Osteocyte (in vitro differentiated cells): ENCODE results near the gene CHST14. TPM values are rescaled to one million over a fixed set of nuclear protein-coding genes. Genes with fewer than 3 reads are reported as not detected.

Source experiments
- DNase-seq: peaks from one replicate; pipeline ENCODE4 v3.0.0; 2021; ENCODE audit warnings: mixed read lengths; ENCODE audit not compliant: unreplicated experiment; ENCODE audit errors: extremely low spot score
- H3K27ac Mint-ChIP-seq: one replicate; pipeline ENCODE4 v1.8.0; 2021; ENCODE audit warnings: mild to moderate bottlenecking, mixed read lengths; ENCODE audit not compliant: unreplicated experiment
- H3K27me3 Mint-ChIP-seq: one replicate; pipeline ENCODE4 v1.8.0; 2021; ENCODE audit warnings: mixed read lengths; ENCODE audit not compliant: unreplicated experiment
- H3K36me3 Mint-ChIP-seq: one replicate; pipeline ENCODE4 v1.8.0; 2021; ENCODE audit warnings: mixed read lengths; ENCODE audit not compliant: unreplicated experiment
- H3K4me1 Mint-ChIP-seq: one replicate; pipeline ENCODE4 v1.8.0; 2021; ENCODE audit warnings: mixed read lengths; ENCODE audit not compliant: unreplicated experiment
- H3K4me3 Mint-ChIP-seq: one replicate; pipeline ENCODE4 v1.8.0; 2021; ENCODE audit warnings: mild to moderate bottlenecking, moderate library complexity, mixed read lengths; ENCODE audit not compliant: unreplicated experiment
- H3K9me3 Mint-ChIP-seq: one replicate; pipeline ENCODE4 v1.8.0; 2021; ENCODE audit warnings: mixed read lengths; ENCODE audit not compliant: unreplicated experiment
- total RNA-seq: library from RNA; stranded (reverse); gene quantifications from 2 replicates; pipeline ENCODE4 v1.2.1, GENCODE V29; 2021
- TF ChIP-seq, protein P1 (sequence below): fragments of 200-600 bp; sonication (generic); IDR thresholded peaks from 2 replicates; pipeline ENCODE4 v1.5.0; 2021; ENCODE audit warnings: antibody characterized with exemption, mild to moderate bottlenecking, moderate library complexity

CHST14 gene
- total RNA-seq, 1 donor from 2014 or later: 46.4 TPM

DNA sequence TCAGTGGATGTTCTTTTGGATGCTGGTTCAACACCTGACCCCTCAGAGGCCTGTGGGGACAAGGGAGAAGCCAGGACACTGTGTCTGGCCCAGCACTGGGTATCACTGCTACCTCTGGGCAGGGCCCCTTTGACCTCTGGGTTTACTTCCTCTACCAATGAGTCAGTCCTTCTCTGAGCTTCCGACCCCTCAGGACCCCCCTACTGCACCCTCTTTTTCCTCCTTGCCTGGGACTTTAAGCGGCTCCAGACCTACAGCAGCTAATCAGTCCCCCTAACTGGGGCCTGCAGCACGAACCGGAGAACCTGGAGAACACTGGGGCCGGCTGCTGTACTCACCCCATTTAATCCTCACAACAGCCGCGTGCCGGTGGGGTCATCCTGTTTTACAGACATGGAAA lies 3.8 kb downstream of the CHST14 start:
- peaks cover 9% of the 10 kb centered on the region for H3K27me3 Mint-ChIP-seq
- DNase-seq: no peak
- no peaks in the 10 kb centered on the region for H3K9me3 Mint-ChIP-seq
- TF ChIP-seq, protein P1, sequence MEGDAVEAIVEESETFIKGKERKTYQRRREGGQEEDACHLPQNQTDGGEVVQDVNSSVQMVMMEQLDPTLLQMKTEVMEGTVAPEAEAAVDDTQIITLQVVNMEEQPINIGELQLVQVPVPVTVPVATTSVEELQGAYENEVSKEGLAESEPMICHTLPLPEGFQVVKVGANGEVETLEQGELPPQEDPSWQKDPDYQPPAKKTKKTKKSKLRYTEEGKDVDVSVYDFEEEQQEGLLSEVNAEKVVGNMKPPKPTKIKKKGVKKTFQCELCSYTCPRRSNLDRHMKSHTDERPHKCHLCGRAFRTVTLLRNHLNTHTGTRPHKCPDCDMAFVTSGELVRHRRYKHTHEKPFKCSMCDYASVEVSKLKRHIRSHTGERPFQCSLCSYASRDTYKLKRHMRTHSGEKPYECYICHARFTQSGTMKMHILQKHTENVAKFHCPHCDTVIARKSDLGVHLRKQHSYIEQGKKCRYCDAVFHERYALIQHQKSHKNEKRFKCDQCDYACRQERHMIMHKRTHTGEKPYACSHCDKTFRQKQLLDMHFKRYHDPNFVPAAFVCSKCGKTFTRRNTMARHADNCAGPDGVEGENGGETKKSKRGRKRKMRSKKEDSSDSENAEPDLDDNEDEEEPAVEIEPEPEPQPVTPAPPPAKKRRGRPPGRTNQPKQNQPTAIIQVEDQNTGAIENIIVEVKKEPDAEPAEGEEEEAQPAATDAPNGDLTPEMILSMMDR: no peak
- H3K4me1 Mint-ChIP-seq: peaks cover 21% of the 10 kb centered on the region
- no peak overlapping the region for H3K4me3 Mint-ChIP-seq
- no peak overlapping the region for H3K27ac Mint-ChIP-seq
- no peaks in the 10 kb centered on the region for H3K36me3 Mint-ChIP-seq

DNA sequence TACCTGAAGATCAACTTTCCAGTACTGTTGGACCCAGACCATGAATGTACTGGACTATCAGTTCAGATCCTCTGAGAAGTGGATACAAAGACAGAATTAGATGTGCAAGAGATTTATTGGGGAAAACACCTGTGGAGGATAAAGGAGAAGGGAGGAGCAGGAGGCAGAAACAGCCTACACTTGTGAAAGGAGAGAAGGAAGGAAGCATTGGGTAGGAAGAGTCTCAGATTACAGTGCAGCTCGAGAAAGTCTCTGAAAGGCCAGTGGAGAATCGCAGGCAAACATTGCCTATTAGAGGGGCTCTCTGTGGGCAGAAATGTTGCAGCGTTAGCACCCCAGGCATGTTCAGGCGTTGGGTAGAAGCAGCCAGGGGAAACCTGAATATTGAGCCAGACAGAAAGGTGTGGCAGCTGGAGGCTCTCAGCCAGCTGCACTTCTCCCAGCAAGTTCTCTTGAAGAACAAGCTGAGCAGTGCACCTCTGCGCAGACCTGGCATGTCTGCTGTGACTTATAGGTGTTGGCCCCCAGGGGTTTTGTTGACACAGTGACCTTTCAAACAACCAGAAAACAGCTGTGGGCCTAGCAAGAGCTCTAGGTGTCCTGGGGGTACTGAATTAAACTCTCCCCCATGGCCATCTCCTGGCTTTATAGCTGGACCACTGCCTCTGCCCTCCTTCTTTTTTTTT lies 7.0 kb downstream of the CHST14 start:
- no peak overlapping the region for H3K4me3 Mint-ChIP-seq
- no peak overlapping the region for H3K27ac Mint-ChIP-seq
- DNase-seq: no peak
- peaks cover 5% of the 10 kb centered on the region for H3K4me1 Mint-ChIP-seq
- peaks cover 37% of the 10 kb centered on the region for H3K27me3 Mint-ChIP-seq
- no peaks in the 10 kb centered on the region for H3K36me3 Mint-ChIP-seq
- TF ChIP-seq, protein P1: no peak
- no peaks in the 10 kb centered on the region for H3K9me3 Mint-ChIP-seq

DNA sequence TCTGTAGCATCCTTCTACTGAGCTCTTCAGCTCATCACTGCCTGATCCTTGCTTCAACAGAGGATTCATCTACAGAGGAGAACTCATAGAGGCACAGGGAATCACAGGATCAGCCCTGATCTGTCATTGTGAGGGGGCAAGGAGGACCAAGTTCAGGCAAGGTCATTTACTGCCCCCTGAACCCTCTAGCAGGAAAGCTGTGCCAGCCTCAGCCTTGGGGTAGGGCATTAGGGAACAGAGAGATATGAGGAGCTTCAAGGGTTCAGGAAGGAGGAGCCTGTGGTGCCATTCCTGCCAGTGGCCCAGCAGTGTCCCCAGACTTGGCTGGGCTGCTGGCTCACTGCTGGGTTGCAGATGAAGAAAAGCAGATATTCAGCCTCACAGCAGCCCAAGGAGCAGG lies 8.2 kb downstream of the CHST14 start:
- Mint-ChIP-seq H3K9me3 (no peaks in the 10 kb centered on the region), H3K36me3 (no peaks in the 10 kb centered on the region), H3K4me3 (no peak overlapping the region), H3K4me1 (peaks cover 3% of the 10 kb centered on the region), H3K27ac (no peak overlapping the region), H3K27me3 (peaks cover 46% of the 10 kb centered on the region)
- DNase-seq: no peak
- TF ChIP-seq, protein P1: no peak

DNA sequence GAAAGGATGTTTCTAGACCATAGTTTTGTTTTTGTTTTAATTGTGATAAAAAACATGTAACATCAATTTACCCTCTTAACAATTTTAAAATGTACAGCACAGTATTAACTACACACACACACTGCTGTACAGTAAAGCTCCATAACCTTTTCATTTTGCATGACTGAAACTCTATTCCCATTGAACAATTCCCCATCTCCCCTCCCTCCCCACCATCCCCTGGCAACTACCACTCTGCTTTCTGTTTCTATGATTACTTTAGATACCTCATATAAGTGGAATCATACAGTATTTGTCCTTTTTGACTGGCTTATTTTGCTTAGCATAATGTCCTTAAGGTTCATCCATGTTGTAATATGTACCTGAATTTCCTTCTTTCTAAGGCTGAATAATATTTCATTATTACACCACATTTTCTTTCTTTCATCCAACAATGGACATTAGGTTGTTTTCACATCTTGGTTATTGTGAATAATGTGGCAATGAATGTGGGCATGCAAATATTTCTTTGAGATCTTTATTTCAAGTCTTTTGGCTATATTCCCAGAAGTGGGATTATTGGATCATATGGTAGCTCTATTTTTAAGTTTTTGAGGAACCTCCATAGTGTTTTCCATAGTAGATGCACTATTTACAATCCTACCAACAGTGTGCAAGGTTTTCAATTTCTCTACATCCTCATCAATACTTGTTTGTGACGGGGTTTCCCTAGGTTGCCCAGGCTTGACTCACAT lies 10.7 kb downstream of the CHST14 start:
- no peak for DNase-seq
- H3K27ac Mint-ChIP-seq: no peak overlapping the region
- TF ChIP-seq, protein P1: no peak
- H3K9me3 Mint-ChIP-seq: no peaks in the 10 kb centered on the region
- H3K36me3 Mint-ChIP-seq: no peaks in the 10 kb centered on the region
- H3K27me3 Mint-ChIP-seq: peaks cover 57% of the 10 kb centered on the region
- no peak overlapping the region for H3K4me3 Mint-ChIP-seq
- H3K4me1 Mint-ChIP-seq: peaks cover 3% of the 10 kb centered on the region

DNA sequence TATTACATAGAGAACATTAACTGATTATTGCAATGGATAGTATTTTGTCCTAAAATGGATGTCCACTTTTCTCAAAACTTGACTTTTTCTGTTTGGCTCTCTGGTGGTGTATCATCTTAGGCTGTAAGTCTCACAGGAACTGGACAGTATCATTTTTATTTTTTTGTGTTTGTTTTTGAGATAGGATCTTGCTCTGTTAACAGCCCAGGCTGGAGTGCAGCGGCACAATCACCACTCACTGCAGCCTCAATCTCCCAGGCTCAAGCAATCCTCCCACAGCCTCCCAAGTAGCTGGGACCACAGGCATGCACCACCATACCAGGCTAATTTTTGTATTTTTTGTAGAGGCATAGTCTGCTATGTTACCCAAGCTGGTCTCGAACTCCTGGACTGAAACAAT lies 13.1 kb downstream of the CHST14 start:
- H3K27ac Mint-ChIP-seq: no peak overlapping the region
- no peaks in the 10 kb centered on the region for H3K36me3 Mint-ChIP-seq
- TF ChIP-seq, protein P1: no peak
- H3K4me1 Mint-ChIP-seq: no peaks in the 10 kb centered on the region
- DNase-seq: no peak
- H3K4me3 Mint-ChIP-seq: no peak overlapping the region
- peaks cover 50% of the 10 kb centered on the region for H3K27me3 Mint-ChIP-seq
- H3K9me3 Mint-ChIP-seq: no peaks in the 10 kb centered on the region
